Stomach (tissue), 9 donors: ENCODE data around the gene TRAIP. TPM values are rescaled to one million over a fixed set of nuclear protein-coding genes. Genes with fewer than 3 reads are reported as not detected.

Source experiments
- DNase-seq, 2 donors: peaks; one replicate each; pipeline versions ENCODE4 v3.0.0 to v3.0.0-alpha.2; 2013 to 2019
- H3K27ac ChIP-seq, 5 donors: fragments of 200-600 bp in 4 of 5; sonication (generic) in 4 of 5; one replicate each; pipeline ENCODE4 v1.5.1; 2013 to 2019; ENCODE audit warnings: mild to moderate bottlenecking in 1 of 5, moderate library complexity in 1 of 5
- H3K27me3 ChIP-seq, 3 donors: fragments of 200-600 bp; sonication (generic); one replicate each; pipeline ENCODE4 v1.5.1; 2017 to 2019; ENCODE audit warnings: mixed run types in 1 of 3
- H3K36me3 ChIP-seq, 4 donors: fragments of 200-600 bp; sonication (generic); 1 replicate in 3 of 4; 2 replicates in 1 of 4; pipeline ENCODE4 v1.5.1; 2016 to 2019
- H3K4me1 ChIP-seq, 4 donors: fragments of 200-600 bp; sonication (generic); one replicate each; pipeline ENCODE4 v1.5.1; 2016 to 2019
- H3K4me3 ChIP-seq, 4 donors: fragments of 200-600 bp; sonication (generic) in 3 of 4; one replicate each; pipeline ENCODE4 v1.5.1; 2016 to 2019; ENCODE audit warnings: mild to moderate bottlenecking in 1 of 4
- H3K9me3 ChIP-seq, 4 donors: fragments of 200-600 bp; sonication (generic); one replicate each; pipeline ENCODE4 v1.5.1; 2016 to 2019
- EP300 ChIP-seq: sonication (generic); formaldehyde crosslinking; IDR thresholded peaks from one replicate; pipeline ENCODE4 v1.6.1; 2017; ENCODE audit warnings: antibody characterized with exemption
- POLR2A ChIP-seq, 4 donors: fragments of 450-650 bp; IDR thresholded peaks; one replicate each; pipeline ENCODE4 v1.6.1; 2016; ENCODE audit warnings: antibody characterized with exemption in 4 of 4, control low read depth in 2 of 4, mild to moderate bottlenecking in 1 of 4, moderate library complexity in 1 of 4
- POLR2AphosphoS5 ChIP-seq, 3 donors: sonication (generic); formaldehyde crosslinking; IDR thresholded peaks; one replicate each; pipeline ENCODE4 v1.6.1; 2016; ENCODE audit warnings: antibody characterized with exemption in 3 of 3
- WGBS, 5 donors: extraction: QIAGEN DNeasy Blood & Tissue Kit in 3 of 5; methylation state at CpG; one replicate each; pipeline versions ENCODE4 v1.1.5 to v1.1.7; 2013 to 2018; 5-methylcytosine and 5-hydroxymethylcytosine counted together
- intact Hi-C: fragments of 100-400 bp; cut with DNase I; formaldehyde crosslinking; loops from one replicate; pipeline ENCODE4 v1.15.1; 2023; ENCODE audit warnings: low total_unique reads
- polyA plus RNA-seq, 3 donors: library from polyadenylated mRNA; stranded (reverse); fragments of 200-250 nt; gene quantifications; one replicate each; pipeline ENCODE4 v1.2.3, GENCODE V29; 2013
- total RNA-seq, 5 donors: library from RNA; depleted of rRNA; stranded (reverse); fragments of >200 nt; gene quantifications; one replicate each; pipeline versions ENCODE4 v1.1.0 to v1.2.3, GENCODE V29; 2014 to 2016
- TF ChIP-seq, protein P1 (sequence below), 7 experiments: fragments of 450-650 bp in 4 of 7; fragments of 200-600 bp in 3 of 7; sonication (generic) in 3 of 7; IDR thresholded peaks; one replicate each; pipeline ENCODE4 v1.5.1; 2016 to 2019; ENCODE audit warnings: antibody characterized with exemption in 7 of 7, control low read depth in 2 of 7, mild to moderate bottlenecking in 1 of 7
- donor health status: healthy with polysubstance abuse.
- donor health status: Bipolar disorder and iron deficiency.
- donor health status: healthy.

The TRAIP gene
- total and polyA plus RNA-seq, 8 donors, result 1.5 to 7.0 (median 2.5) TPM; not detected in 2

DNA sequence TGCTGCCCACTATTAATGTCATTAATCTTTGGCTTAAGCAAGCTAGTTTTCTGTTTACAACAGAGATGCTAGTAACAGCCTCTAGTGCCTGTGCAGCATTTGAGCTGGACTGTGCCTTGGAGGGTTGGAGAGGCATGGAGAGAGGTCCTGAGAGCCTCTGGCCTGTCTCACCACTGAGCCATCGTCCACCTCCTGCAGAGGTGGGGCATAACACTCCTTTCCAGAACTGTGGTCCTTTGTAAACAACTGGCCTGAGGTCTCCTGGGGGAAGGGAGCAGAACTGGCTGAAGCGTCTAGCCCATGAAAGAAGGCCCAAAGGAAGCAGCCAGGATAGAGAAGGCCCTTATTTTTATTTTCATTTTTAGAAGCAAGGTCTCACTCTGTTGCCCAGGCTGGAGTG lies 23.4 kb upstream of the TRAIP start:
- intact Hi-C loops, result no loop called here
- Histone ChIP-seq H3K27ac (no peak overlapping the region), H3K4me3 (no peak overlapping the region), H3K27me3 (no peaks in the 10 kb centered on the region), H3K9me3 (no peaks in the 10 kb centered on the region), H3K4me1 (peaks cover 10 to 24% (median 20%) of the 10 kb centered on the region in 4 donors), H3K36me3 (no peaks in the 10 kb centered on the region)
- no peak for DNase-seq
- TF ChIP-seq POLR2A (IDR thresholded peaks at IDR 0.05) (no peak), EP300 (no peak), POLR2AphosphoS5 (IDR thresholded peaks at IDR 0.05) (no peak)
- TF ChIP-seq, protein P1, sequence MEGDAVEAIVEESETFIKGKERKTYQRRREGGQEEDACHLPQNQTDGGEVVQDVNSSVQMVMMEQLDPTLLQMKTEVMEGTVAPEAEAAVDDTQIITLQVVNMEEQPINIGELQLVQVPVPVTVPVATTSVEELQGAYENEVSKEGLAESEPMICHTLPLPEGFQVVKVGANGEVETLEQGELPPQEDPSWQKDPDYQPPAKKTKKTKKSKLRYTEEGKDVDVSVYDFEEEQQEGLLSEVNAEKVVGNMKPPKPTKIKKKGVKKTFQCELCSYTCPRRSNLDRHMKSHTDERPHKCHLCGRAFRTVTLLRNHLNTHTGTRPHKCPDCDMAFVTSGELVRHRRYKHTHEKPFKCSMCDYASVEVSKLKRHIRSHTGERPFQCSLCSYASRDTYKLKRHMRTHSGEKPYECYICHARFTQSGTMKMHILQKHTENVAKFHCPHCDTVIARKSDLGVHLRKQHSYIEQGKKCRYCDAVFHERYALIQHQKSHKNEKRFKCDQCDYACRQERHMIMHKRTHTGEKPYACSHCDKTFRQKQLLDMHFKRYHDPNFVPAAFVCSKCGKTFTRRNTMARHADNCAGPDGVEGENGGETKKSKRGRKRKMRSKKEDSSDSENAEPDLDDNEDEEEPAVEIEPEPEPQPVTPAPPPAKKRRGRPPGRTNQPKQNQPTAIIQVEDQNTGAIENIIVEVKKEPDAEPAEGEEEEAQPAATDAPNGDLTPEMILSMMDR (IDR thresholded peaks at IDR 0.05), result no peak
- WGBS, 5 donors, result 37 to 49% (median 45%) methylated on average over 2 of the region's 2 CpGs

DNA sequence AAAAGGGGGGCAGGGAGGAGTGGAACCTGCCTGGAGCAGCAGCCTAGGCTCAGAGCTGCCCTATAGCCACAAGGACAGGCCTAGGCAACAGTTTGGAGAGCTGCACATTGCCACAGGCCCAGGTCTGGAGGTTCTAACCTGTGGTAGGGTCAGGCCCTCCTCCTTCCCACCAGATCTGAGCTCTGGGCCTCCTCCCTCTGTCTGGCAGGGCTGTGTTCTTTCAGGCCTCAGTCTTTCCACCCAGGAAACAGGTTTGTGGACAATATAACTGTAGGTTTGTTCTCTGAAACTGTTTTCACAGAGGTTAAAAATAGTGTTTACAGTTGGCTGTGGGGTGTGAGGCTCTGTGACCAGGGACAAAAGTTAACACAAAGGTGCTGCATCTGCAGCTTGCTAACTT lies 22.3 kb upstream of the TRAIP start:
- DNase-seq, result no peak
- Histone ChIP-seq H3K9me3 (no peaks in the 10 kb centered on the region), H3K4me1 (peaks cover 10 to 24% (median 20%) of the 10 kb centered on the region in 4 donors), H3K27ac (no peak overlapping the region), H3K4me3 (no peak overlapping the region), H3K36me3 (no peaks in the 10 kb centered on the region), H3K27me3 (no peaks in the 10 kb centered on the region)
- intact Hi-C loops, result no loop called here
- TF ChIP-seq POLR2AphosphoS5 (IDR thresholded peaks at IDR 0.05), result no peak
- no peak for TF ChIP-seq EP300
- TF ChIP-seq POLR2A (IDR thresholded peaks at IDR 0.05), result no peak
- TF ChIP-seq, protein P1 (IDR thresholded peaks at IDR 0.05), result no peak

DNA sequence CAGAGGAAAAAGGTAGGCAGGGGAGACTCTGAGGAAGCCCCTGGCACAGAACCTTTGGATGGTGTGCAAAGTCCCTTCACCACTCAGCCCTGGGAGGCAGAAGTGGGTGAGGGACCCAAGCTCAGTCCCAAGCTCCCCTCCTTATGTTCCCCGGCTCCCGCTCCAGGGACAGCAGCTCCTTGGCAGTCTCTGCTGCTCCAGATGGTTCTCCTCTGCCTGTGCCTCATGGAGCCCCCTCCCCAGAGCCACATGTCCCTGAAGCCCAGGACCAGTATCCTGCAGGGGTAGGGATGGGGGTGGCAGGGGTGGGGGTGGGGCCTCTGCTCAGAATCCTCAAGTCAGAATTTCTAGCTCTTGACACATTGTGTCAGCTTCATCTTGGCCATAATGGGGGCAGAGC lies 21.4 kb upstream of the TRAIP start:
- no peaks in the 10 kb centered on the region for H3K9me3 ChIP-seq
- intact Hi-C loops, result no loop called here
- no peak overlapping the region for H3K27ac ChIP-seq
- no peak overlapping the region for H3K4me3 ChIP-seq
- H3K4me1 ChIP-seq, result peaks cover 10 to 23% (median 20%) of the 10 kb centered on the region in 4 donors
- no peaks in the 10 kb centered on the region for H3K36me3 ChIP-seq
- WGBS, 5 donors, result 78 to 89% (median 80%) methylated on average over 1 to 2 of the region's 2 CpGs
- no peaks in the 10 kb centered on the region for H3K27me3 ChIP-seq
- TF ChIP-seq, protein P1 (IDR thresholded peaks at IDR 0.05), result no peak
- TF ChIP-seq EP300, result no peak
- TF ChIP-seq POLR2A (IDR thresholded peaks at IDR 0.05), result no peak
- no peak for TF ChIP-seq POLR2AphosphoS5 (IDR thresholded peaks at IDR 0.05)
- no peak for DNase-seq

DNA sequence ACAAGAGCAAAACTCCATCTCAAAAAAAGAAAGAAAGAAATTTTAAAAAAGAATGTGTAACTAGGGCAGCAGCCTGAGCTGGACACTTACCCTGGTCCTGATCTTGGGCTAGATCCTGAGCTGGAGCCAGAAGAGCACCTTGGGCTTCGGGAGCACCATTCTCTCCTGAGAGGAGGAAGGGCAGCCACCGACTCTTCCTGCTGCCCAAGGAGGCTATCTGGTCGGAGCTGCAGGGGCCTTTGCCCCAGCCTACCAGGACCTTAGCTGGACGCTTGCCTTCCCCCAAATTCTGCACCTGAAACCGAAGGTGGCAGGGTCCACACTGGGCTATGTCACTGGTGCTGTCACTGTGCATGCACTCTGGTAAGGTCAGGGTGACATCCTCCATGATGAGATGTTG lies 20.2 kb upstream of the TRAIP start:
- Histone ChIP-seq H3K27ac (no peak overlapping the region), H3K9me3 (no peaks in the 10 kb centered on the region), H3K4me1 (peaks cover under 1 to 13% (median 10%) of the 10 kb centered on the region in 4 donors), H3K27me3 (peaks cover 0 to 2% (median 0%) of the 10 kb centered on the region in 3 donors), H3K36me3 (no peaks in the 10 kb centered on the region), H3K4me3 (no peak overlapping the region)
- TF ChIP-seq POLR2A (IDR thresholded peaks at IDR 0.05) (no peak), EP300 (no peak)
- no peak for DNase-seq
- 76 to 81% (median 78%) methylated on average over 5 of the region's 5 CpGs for whole genome bisulfite sequencing, 5 donors
- intact Hi-C loops, result no loop called here

DNA sequence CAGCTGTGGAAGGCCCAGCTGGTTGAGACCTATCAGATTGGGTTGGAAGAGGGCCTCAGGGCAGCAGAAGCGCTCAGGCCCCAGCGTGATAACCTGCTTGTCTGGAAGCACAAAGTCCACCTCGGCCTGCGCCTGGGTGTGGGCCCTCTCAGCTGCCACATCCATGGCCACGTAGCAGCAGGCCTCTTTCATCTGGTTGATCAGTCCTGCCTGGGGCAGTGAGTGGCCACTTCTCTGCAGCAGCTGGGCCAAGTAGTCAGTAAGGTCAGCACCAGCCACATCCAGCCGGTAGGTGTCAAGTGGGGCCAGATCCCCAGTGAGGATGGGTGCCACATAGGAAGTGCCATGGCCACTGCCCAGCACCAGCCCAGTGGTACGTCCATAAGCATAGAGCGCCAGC lies 17.3 kb upstream of the TRAIP start:
- Histone ChIP-seq H3K27ac (no peak overlapping the region), H3K4me3 (no peak overlapping the region), H3K9me3 (no peaks in the 10 kb centered on the region), H3K36me3 (no peaks in the 10 kb centered on the region), H3K27me3 (peaks cover 11 to 32% (median 25%) of the 10 kb centered on the region in 3 donors), H3K4me1 (peaks cover 11 to 15% (median 14%) of the 10 kb centered on the region in 4 donors)
- DNase-seq, result peak; percentile 61 to 73
- TF ChIP-seq EP300, result no peak
- TF ChIP-seq POLR2AphosphoS5 (IDR thresholded peaks at IDR 0.05), result peak in 1 of 3 donors; percentile 30
- intact Hi-C loops, result no loop called here
- 56 to 88% (median 62%) methylated on average over 3 to 8 of the region's 8 CpGs for WGBS, 5 donors
